ENCODE measurements around the gene DIPK1B. TPM values are rescaled to one million over a fixed set of nuclear protein-coding genes. Genes with fewer than 3 reads are reported as not detected.

DIPK1B gene
- polyA plus RNA-seq, 4 donors = 23.3 to 40.4 (median 27.4) TPM

GRCh38 chr9:136732444-136733178 is 20.2 kb downstream of the DIPK1B start:
- no peak for DNase-seq (ENCODE audit: low read depth in 4 of 4, low spot score in 3 of 4)

DNA sequence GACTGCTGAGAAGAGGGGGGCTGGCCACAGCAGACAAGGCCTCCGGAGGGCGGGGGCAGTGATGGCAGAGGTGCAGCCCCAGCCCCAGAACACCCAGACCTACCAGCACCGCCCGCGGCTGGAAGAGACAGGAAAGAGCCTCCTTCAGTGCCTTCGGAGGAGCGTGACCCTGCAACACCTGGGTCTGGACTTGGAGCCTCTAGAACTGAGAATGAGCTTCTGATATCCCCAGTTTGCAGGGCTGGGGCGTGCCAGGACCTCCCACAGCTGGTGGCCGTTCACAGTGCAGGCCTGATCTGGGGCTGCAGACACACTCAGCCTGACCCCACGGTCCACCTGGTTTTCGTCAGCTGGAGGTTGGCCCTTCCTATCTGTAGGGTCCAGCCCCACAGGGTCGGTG is 21.2 kb downstream of the DIPK1B start:
- DNase-seq (ENCODE audit: low read depth in 4 of 4, low spot score in 3 of 4) = no peak

- DNase-seq (ENCODE audit: low read depth in 4 of 4, low spot score in 3 of 4) = no peak
Observed at GRCh38 chr9:136734837-136735496, 22.6 kb downstream of the DIPK1B start.

GRCh38 chr9:136735812-136736480 is 23.6 kb downstream of the DIPK1B start:
- DNase-seq (ENCODE audit: low read depth in 4 of 4, low spot score in 3 of 4) = no peak

DNA sequence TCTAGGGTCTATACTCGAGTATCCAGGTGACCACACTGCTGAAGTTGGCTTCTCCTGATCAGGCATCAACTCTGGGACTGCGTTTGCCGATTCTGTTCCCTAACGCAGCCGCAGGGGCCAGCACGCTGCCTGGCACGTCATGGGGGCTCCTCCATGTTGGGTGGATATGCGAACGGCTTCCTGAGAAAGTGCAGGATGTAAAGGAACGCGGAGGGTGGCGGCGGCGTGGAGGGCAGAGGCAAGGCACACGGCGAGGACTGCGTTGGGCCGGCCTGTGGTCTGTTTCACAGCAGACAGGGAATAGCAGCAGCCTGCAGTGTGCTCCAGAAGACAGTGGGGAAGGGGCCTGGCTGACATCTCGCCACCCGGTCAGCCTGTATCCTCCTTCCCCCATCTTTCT is 26.6 kb downstream of the DIPK1B start:
- no peak for DNase-seq (ENCODE audit: low read depth in 4 of 4, low spot score in 3 of 4)

DNA sequence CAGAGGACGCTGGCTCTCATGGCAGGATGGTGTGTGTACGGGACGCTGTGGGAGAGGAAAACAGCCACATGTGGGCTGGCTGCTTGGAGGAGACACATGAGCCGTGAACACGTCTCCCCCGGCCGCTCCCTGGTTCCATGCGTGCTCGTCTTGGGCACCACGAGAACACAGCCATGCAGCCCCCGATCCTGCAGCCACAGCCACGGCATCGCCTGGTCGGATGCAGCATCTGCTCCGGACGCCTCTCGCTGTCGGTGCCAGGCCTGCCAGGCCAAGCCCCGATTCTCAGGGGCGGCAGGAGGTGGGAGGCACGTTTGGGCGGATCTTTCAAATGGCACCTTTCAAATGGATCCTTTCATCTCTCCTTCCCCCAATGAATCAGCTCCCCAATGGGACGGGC is 27.1 kb downstream of the DIPK1B start:
- no peak for DNase-seq (ENCODE audit: low read depth in 4 of 4, low spot score in 3 of 4)

- DNase-seq (ENCODE audit: low read depth in 4 of 4, low spot score in 3 of 4) = no peak
Observed at GRCh38 chr9:136740069-136740468, 27.7 kb downstream of the DIPK1B start.

- DNase-seq (ENCODE audit: low read depth in 4 of 4, low spot score in 3 of 4) = no peak
Observed at GRCh38 chr9:136740491-136740890, 28.1 kb downstream of the DIPK1B start.

GRCh38 chr9:136740971-136741882 is 28.9 kb downstream of the DIPK1B start:
- no peak for DNase-seq (ENCODE audit: low read depth in 4 of 4, low spot score in 3 of 4)

- DNase-seq (ENCODE audit: low read depth in 4 of 4, low spot score in 3 of 4) = no peak
Observed at GRCh38 chr9:136741883-136742571, 29.7 kb downstream of the DIPK1B start.

DNA sequence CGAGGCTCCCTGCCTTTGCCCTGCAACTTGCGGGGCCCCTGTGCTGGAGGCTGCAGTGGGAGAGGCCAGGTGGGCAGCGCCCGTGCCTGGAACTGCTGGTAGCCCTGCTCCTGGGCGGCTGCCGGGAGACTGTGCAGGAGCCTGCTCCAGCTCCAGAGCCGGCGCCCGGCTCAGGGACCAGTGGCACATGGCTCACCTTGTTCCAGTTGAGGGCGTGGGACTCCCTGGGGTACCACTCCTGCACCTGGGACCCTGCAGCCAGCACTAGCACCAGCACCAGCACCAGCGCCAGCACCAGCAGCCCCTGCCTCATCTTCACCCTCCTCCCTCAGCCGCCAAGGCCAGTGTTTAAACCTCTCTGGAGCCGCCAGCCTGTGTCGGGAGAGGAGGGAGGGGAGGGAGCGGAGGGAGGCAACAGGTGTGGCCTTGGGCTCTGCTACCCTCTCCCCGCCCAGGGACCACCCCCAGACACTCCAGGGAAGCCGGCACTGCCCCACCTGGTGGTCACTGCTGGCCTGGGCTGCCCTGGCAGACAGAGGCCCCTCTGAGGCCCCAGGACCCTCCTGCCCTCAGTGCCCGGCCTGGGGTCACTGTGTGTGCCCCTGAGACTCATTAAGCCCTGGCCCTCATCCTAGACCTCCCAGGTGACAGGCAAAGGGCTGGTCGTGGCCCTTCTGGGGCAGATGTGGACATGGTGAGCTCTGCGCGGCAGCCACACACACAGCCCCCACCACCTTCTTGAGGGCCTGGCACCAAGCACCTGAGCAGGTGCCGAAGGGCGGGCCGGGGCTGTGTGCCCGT is 30.4 kb downstream of the DIPK1B start, which contains the start of gene LCN10:
Gene LCN10, minus strand, starts transcription at position 350 of the 801 bp plus-strand sequence. Its CDS starts 37 bp downstream, at position 313.
- DNase-seq (ENCODE audit: low read depth in 4 of 4, low spot score in 3 of 4) = no peak

- DNase-seq (ENCODE audit: low read depth in 4 of 4, low spot score in 3 of 4) = no peak
Observed at GRCh38 chr9:136743639-136744211, 31.4 kb downstream of the DIPK1B start.

GRCh38 chr9:136744773-136745172 is 32.4 kb downstream of the DIPK1B start:
- no peak for DNase-seq (ENCODE audit: low read depth in 4 of 4, low spot score in 3 of 4)

DNA sequence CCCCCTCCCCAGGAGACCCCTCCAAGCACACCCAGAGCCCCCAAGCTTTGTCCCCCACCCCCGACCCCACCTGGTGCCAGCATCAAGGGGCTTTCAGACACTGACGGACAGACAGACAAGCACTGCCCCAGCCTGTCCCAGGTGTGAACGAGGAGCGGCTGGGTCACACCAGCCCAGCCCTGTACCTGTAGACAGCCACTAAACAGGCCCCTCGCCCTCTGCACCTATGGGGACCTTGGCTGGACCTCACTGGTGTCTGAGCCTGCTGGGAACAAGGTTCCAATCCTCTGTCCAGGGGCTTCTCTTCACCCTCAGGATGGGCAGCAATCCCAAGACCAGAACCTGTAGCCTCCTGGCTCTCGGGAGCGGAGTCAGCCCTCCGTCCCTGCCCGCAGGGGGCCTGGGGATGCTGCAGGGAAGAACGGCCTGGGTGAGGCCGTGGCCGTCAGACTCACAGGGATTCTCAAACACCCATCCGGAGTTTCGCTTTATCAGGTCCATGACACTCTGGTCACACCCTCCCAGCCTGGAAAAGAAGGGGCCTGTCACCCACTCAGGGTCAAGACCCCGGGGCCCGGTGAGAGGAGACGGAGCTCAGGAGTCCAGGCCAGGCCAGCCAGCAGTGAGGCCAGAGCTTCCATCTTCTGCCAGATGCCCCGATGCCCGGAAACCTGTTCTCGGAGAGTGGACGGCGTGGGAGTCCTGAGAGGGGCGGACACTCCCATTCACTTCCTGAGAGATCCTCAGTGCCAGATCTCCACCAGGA is 33.2 kb downstream of the DIPK1B start:
- DNase-seq (ENCODE audit: low read depth in 4 of 4, low spot score in 3 of 4) = no peak

DNA sequence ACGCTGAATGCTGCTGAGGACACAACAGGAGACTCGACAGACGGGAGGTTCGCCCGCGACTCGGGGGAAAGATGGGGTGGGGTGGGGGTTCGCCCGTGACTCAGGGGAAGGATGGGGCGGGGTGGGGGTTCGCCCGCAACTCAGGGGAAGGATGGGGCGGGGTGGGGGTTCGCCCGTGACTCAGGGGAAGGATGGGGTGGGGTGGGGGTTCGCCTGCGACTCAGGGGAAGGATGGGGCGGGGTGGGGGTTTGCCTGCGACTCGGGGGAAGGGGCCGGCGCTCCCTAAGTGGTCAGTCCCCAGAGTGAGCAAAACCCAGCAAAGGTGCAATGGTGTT is 33.8 kb downstream of the DIPK1B start:
- DNase-seq (ENCODE audit: low read depth in 4 of 4, low spot score in 3 of 4) = no peak

- DNase-seq (ENCODE audit: low read depth in 4 of 4, low spot score in 3 of 4) = no peak
Observed at GRCh38 chr9:136746621-136747020, 34.2 kb downstream of the DIPK1B start.

GRCh38 chr9:136747161-136748060 is 35.0 kb downstream of the DIPK1B start:
- DNase-seq (ENCODE audit: low read depth in 4 of 4, low spot score in 3 of 4) = no peak

Data from left renal pelvis (tissue), 4 donors.